ENCODE data around the gene CEP112.

CEP112 gene

GRCh38 chr17:65799869-65800268 is 392.1 kb downstream of the CEP112 start:
- DNase-seq (ENCODE audit: low spot score), result no peak
- no peak for TF ChIP-seq CTCF (IDR thresholded peaks at IDR 0.05; ENCODE audit: extremely low read depth, insufficient read depth, missing control alignments)
- in situ Hi-C loops (cut with MboI; ENCODE audit: low pct_unique_long_range_greater_than_20kb, low sequenced_read_pairs, unreplicated experiment), result no loop called here

- TF ChIP-seq CTCF (IDR thresholded peaks at IDR 0.05; ENCODE audit: extremely low read depth, insufficient read depth, missing control alignments), result no peak
- no peak for DNase-seq (ENCODE audit: low spot score)
- in situ Hi-C loops (cut with MboI; ENCODE audit: low pct_unique_long_range_greater_than_20kb, low sequenced_read_pairs, unreplicated experiment), result no loop called here
These were observed 392.5 kb downstream of the CEP112 start for GRCh38 chr17:65799454-65799853.

GRCh38 chr17:65797809-65798208 is 394.1 kb downstream of the CEP112 start:
- peak; percentile 12 for TF ChIP-seq CTCF (IDR thresholded peaks at IDR 0.05; ENCODE audit: extremely low read depth, insufficient read depth, missing control alignments)
- no peak for DNase-seq (ENCODE audit: low spot score)
- in situ Hi-C loops (cut with MboI; ENCODE audit: low pct_unique_long_range_greater_than_20kb, low sequenced_read_pairs, unreplicated experiment), result no loop called here

GRCh38 chr17:65797101-65797500 is 394.8 kb downstream of the CEP112 start:
- in situ Hi-C loops (cut with MboI; ENCODE audit: low pct_unique_long_range_greater_than_20kb, low sequenced_read_pairs, unreplicated experiment), result no loop called here

GRCh38 chr17:65794572-65794971 is 397.4 kb downstream of the CEP112 start:
- peak; percentile 34 for TF ChIP-seq CTCF (IDR thresholded peaks at IDR 0.05; ENCODE audit: extremely low read depth, insufficient read depth, missing control alignments)
- DNase-seq (ENCODE audit: low spot score), result no peak
- in situ Hi-C loops (cut with MboI; ENCODE audit: low pct_unique_long_range_greater_than_20kb, low sequenced_read_pairs, unreplicated experiment), result no loop called here

More at GRCh38 chr17:65797101-65797500, 394.8 kb downstream of the CEP112 start:
- DNase-seq (ENCODE audit: low spot score), result no peak
- TF ChIP-seq CTCF (IDR thresholded peaks at IDR 0.05; ENCODE audit: extremely low read depth, insufficient read depth, missing control alignments), result no peak

- in situ Hi-C loops (cut with MboI; ENCODE audit: low pct_unique_long_range_greater_than_20kb, low sequenced_read_pairs, unreplicated experiment), result no loop called here
These were observed 401.7 kb downstream of the CEP112 start for GRCh38 chr17:65790241-65790640.

More at GRCh38 chr17:65790241-65790640, 401.7 kb downstream of the CEP112 start:
- TF ChIP-seq CTCF (IDR thresholded peaks at IDR 0.05; ENCODE audit: extremely low read depth, insufficient read depth, missing control alignments), result no peak
- no peak for DNase-seq (ENCODE audit: low spot score)

All from GM13977 (cell line).